Activated CD8-positive, alpha-beta T cell treated with anti-CD3 and anti-CD28 coated beads for 36 hours (primary cell): ENCODE measurements around the gene ZSWIM5. TPM values are rescaled to one million over a fixed set of nuclear protein-coding genes. Genes with fewer than 3 reads are reported as not detected.
"Not testable (repeated sequence)": the region's sequence is repeated elsewhere in the genome, so short reads cannot be mapped to it uniquely, and the experiment has no call there.

Experiments used
- ATAC-seq: fragments of 200-7000 bp; cut with Tn5 transposase; one replicate; pipeline ENCODE4 v1.10.0; 2021; ENCODE audit warnings: mild to moderate bottlenecking, moderate library complexity
- CTCF ChIA-PET: fragments of 350-600 bp; sonication (Branson Sonifier 250); formaldehyde crosslinking; loops from one replicate; lab custom pipeline; 2021; ENCODE audit warnings: antibody characterized with exemption; lab: Charles Lee
- POLR2A ChIA-PET: fragments of 350-600 bp; sonication (Branson Sonifier 250); formaldehyde crosslinking; loops from one replicate; lab custom pipeline; 2021; ENCODE audit warnings: antibody characterized with exemption; lab: Charles Lee
- DNase-seq: peaks from one replicate; pipeline ENCODE4 v3.0.0-alpha.2; 2020
- H3K27ac Mint-ChIP-seq: one replicate; pipeline ENCODE4 v1.8.0; 2021; ENCODE audit warnings: mild to moderate bottlenecking, mixed read lengths
- H3K27me3 Mint-ChIP-seq: one replicate; pipeline ENCODE4 v1.8.0; 2021; ENCODE audit warnings: mixed read lengths
- H3K36me3 Mint-ChIP-seq: one replicate; pipeline ENCODE4 v1.8.0; 2021; ENCODE audit warnings: low read depth, mixed read lengths
- H3K4me1 Mint-ChIP-seq: one replicate; pipeline ENCODE4 v1.8.0; 2021; ENCODE audit warnings: low read depth, mixed read lengths
- H3K4me3 Mint-ChIP-seq: one replicate; pipeline ENCODE4 v1.8.0; 2021; ENCODE audit warnings: mild to moderate bottlenecking, moderate library complexity, mixed read lengths
- H3K9me3 Mint-ChIP-seq: one replicate; pipeline ENCODE4 v1.8.0; 2021; ENCODE audit warnings: mixed read lengths
- intact Hi-C: fragments of 100-400 bp; cut with micrococcal nuclease; formaldehyde crosslinking; loops from one replicate; pipeline ENCODE4 v1.10.0; 2022
- total RNA-seq, 2 experiments: library from RNA; stranded (reverse); gene quantifications; one replicate each; pipeline ENCODE4 v1.2.3, GENCODE V29; 2021
- TF ChIP-seq, protein P1 (sequence below): fragments of 200-600 bp; IDR thresholded peaks from one replicate; pipeline ENCODE4 v1.8.0; 2022; ENCODE audit warnings: antibody characterized with exemption, mild to moderate bottlenecking

Gene ZSWIM5
- total RNA-seq, 2 experiments from 2014 or later, result 0.70 to 0.87 TPM

- intact Hi-C loops, result no loop called here
- Mint-ChIP-seq H3K9me3 (no peaks in the 10 kb centered on the region), H3K4me3 (no peak overlapping the region), H3K27ac (no peak overlapping the region), H3K4me1 (no peaks in the 10 kb centered on the region), H3K27me3 (peaks cover 1% of the 10 kb centered on the region), H3K36me3 (no peaks in the 10 kb centered on the region)
- ATAC-seq (no peak), DNase-seq (no peak)
- CTCF ChIA-PET, result no interaction called here
- TF ChIP-seq, protein P1, sequence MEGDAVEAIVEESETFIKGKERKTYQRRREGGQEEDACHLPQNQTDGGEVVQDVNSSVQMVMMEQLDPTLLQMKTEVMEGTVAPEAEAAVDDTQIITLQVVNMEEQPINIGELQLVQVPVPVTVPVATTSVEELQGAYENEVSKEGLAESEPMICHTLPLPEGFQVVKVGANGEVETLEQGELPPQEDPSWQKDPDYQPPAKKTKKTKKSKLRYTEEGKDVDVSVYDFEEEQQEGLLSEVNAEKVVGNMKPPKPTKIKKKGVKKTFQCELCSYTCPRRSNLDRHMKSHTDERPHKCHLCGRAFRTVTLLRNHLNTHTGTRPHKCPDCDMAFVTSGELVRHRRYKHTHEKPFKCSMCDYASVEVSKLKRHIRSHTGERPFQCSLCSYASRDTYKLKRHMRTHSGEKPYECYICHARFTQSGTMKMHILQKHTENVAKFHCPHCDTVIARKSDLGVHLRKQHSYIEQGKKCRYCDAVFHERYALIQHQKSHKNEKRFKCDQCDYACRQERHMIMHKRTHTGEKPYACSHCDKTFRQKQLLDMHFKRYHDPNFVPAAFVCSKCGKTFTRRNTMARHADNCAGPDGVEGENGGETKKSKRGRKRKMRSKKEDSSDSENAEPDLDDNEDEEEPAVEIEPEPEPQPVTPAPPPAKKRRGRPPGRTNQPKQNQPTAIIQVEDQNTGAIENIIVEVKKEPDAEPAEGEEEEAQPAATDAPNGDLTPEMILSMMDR, result no peak
- POLR2A ChIA-PET, result no interaction called here
Observed at GRCh38 chr1:45123358-45123757, 83.0 kb downstream of the ZSWIM5 start.

GRCh38 chr1:45122724-45123123 is 83.7 kb downstream of the ZSWIM5 start:
- H3K36me3 Mint-ChIP-seq, result no peaks in the 10 kb centered on the region
- intact Hi-C loops, result no loop called here

DNA sequence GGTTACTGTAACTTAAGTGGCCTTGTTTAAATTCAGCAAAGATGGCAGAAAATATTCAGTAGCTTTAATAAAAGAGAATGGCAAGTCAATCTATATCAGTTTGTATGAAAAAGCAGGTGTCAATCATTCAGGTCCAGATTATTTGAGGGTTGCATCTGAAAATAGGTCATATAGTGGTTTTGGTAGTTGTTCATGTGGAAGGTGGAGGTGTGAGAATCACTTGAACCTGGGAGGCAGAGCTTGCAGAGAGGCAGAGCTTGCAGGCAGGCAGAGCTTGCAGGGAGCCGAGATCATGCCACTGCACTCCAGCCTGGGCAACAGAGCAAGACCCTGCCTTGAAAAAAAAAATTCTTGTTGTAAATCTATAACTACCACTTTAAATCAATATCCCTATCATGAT is 88.6 kb downstream of the ZSWIM5 start:
- ATAC-seq, result no peak
- CTCF ChIA-PET, result no interaction called here
- H3K9me3 Mint-ChIP-seq, result no peaks in the 10 kb centered on the region
- peaks cover 23% of the 10 kb centered on the region for H3K4me1 Mint-ChIP-seq
- no peaks in the 10 kb centered on the region for H3K36me3 Mint-ChIP-seq
- no peak for DNase-seq
- TF ChIP-seq, protein P1, result no peak
- POLR2A ChIA-PET, result no interaction called here
- H3K4me3 Mint-ChIP-seq, result no peak overlapping the region
- peaks cover 1% of the 10 kb centered on the region for H3K27me3 Mint-ChIP-seq
- H3K27ac Mint-ChIP-seq, result no peak overlapping the region
- intact Hi-C loops, result no loop called here

More at GRCh38 chr1:45122724-45123123, 83.7 kb downstream of the ZSWIM5 start:
- ChIA-PET CTCF (no interaction called here), POLR2A (no interaction called here)
- ATAC-seq (no peak), DNase-seq (no peak)
- no peak overlapping the region for H3K4me3 Mint-ChIP-seq
- TF ChIP-seq, protein P1, result no peak
- H3K27ac Mint-ChIP-seq, result no peak overlapping the region
- H3K4me1 Mint-ChIP-seq, result peaks cover 4% of the 10 kb centered on the region
- H3K27me3 Mint-ChIP-seq, result peaks cover 1% of the 10 kb centered on the region
- no peaks in the 10 kb centered on the region for H3K9me3 Mint-ChIP-seq

- ChIA-PET CTCF (interaction anchor here (1.7 kb wide), 1 partner anchor 183 kb away, joined by 4 read pairs; no protein-coding TSS in a partner anchor), POLR2A (no interaction called here)
- TF ChIP-seq, protein P1, result no peak
- H3K4me3 Mint-ChIP-seq, result no peak overlapping the region
- peaks cover under 1% of the 10 kb centered on the region for H3K27me3 Mint-ChIP-seq
- no peak for ATAC-seq
- no peak overlapping the region for H3K27ac Mint-ChIP-seq
- intact Hi-C loops, result no loop called here
- H3K9me3 Mint-ChIP-seq, result no peaks in the 10 kb centered on the region
- H3K36me3 Mint-ChIP-seq, result no peaks in the 10 kb centered on the region
- peaks cover 23% of the 10 kb centered on the region for H3K4me1 Mint-ChIP-seq
- DNase-seq, result no peak
Observed at GRCh38 chr1:45116820-45117219, 89.6 kb downstream of the ZSWIM5 start.

GRCh38 chr1:45116340-45116739 is 90.1 kb downstream of the ZSWIM5 start:
- Mint-ChIP-seq H3K4me1 (peaks cover 23% of the 10 kb centered on the region), H3K9me3 (no peaks in the 10 kb centered on the region), H3K27me3 (no peaks in the 10 kb centered on the region), H3K27ac (no peak overlapping the region), H3K4me3 (no peak overlapping the region), H3K36me3 (no peaks in the 10 kb centered on the region)
- DNase-seq, result no peak
- ChIA-PET CTCF (interaction anchor here (1.7 kb wide), 1 partner anchor 184 kb away, joined by 4 read pairs; no protein-coding TSS in a partner anchor), POLR2A (no interaction called here)
- intact Hi-C loops, result no loop called here
- ATAC-seq, result no peak
- TF ChIP-seq, protein P1, result no peak

- H3K4me3 Mint-ChIP-seq, H3K9me3 Mint-ChIP-seq, intact Hi-C loops, H3K36me3 Mint-ChIP-seq, CTCF ChIA-PET, H3K27me3 Mint-ChIP-seq, H3K27ac Mint-ChIP-seq, POLR2A ChIA-PET, ATAC-seq, DNase-seq: not testable (repeated sequence)
- H3K4me1 Mint-ChIP-seq, result peaks cover 23% of the 10 kb centered on the region
Observed at GRCh38 chr1:45115198-45115597, 91.2 kb downstream of the ZSWIM5 start.
